ENCODE data around the gene ENTPD2. TPM values are rescaled to one million over a fixed set of nuclear protein-coding genes. Genes with fewer than 3 reads are reported as not detected.

The ENTPD2 gene
- total RNA-seq, 3 donors from 2014 or later (not counting 1 experiment from before 2014, with no cell fraction given): not detected

DNA sequence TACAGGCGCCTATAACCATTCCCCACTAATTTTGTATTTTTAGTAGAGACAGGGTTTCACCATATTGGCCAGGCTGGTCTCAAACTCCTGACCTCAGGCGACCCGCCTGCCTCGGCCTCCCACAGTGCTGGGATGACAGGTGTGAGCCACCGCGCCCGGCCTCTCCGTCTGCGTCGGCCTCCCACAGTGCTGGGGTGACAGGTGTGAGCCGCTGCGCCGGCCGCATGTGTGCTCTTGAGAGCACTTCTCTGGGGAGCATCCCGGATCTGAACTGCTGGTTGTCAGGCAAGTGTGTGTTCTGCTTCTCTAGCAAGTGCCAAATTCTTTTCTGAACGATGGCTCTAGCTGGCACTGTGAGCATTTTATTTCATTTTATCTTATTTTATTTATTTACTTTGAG lies 3.7 kb upstream of the ENTPD2 start:
- intact Hi-C loops (cut with micrococcal nuclease): no loop called here
- no peaks in the 10 kb centered on the region for H3K36me3 Mint-ChIP-seq
- H3K4me1 Mint-ChIP-seq: no peaks in the 10 kb centered on the region

DNA sequence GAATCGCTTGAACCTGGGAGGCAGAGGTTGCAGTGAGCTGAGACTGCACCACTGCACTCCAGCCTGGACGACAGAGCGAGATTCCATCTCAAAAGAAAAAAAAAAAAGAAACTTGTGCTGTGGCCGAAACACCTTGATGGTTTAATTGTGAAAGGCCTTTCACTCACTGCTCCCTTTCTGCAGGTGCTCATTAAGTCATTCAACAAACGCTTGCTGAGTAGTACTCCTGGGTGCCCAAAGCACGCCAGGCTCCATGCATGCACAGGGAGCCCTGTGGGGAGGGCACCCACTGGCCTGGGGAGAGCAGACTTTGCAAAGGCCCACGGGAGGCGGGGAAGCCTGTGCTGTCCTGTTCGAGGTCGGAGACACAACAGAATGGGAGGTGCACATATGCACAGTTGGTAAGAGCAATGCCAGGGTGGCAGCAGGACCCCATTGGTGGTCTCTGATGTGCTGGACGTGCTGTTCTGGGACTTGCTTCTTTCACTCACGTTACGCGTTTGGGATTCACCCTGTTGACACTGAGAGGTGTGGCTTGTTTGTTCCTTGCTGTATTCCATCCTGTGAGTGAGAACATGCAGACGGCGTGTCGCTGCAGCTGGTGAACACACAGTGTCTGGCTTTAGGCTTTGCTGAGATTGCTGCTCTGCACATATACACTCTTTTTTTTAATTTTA lies 3.0 kb upstream of the ENTPD2 start:
- Histone ChIP-seq H3K27me3 (ENCODE audit: control insufficient read depth, insufficient read depth, low read length) (peaks cover 13% of the 10 kb centered on the region), H3K36me3 (ENCODE audit: control insufficient read depth, insufficient read depth, low read length) (no peaks in the 10 kb centered on the region), H3K9me3 (ENCODE audit: control insufficient read depth, insufficient read depth, low read length) (no peaks in the 10 kb centered on the region), H3K4me3 (ENCODE audit: low read length) (no peak overlapping the region), H3K27ac (ENCODE audit: low read length) (no peak overlapping the region), H3K4me1 (ENCODE audit: control insufficient read depth, insufficient read depth, low read length) (peaks cover 16% of the 10 kb centered on the region)
- H3K4me1 Mint-ChIP-seq: no peaks in the 10 kb centered on the region
- no peak overlapping the region for H3K4me3 Mint-ChIP-seq
- peaks cover 0 to 11% of the 10 kb centered on the region in 2 donors for H3K27me3 Mint-ChIP-seq (ENCODE audit: low read depth in 2 of 2)
- no peak for ATAC-seq
- TF ChIP-seq, protein P1, sequence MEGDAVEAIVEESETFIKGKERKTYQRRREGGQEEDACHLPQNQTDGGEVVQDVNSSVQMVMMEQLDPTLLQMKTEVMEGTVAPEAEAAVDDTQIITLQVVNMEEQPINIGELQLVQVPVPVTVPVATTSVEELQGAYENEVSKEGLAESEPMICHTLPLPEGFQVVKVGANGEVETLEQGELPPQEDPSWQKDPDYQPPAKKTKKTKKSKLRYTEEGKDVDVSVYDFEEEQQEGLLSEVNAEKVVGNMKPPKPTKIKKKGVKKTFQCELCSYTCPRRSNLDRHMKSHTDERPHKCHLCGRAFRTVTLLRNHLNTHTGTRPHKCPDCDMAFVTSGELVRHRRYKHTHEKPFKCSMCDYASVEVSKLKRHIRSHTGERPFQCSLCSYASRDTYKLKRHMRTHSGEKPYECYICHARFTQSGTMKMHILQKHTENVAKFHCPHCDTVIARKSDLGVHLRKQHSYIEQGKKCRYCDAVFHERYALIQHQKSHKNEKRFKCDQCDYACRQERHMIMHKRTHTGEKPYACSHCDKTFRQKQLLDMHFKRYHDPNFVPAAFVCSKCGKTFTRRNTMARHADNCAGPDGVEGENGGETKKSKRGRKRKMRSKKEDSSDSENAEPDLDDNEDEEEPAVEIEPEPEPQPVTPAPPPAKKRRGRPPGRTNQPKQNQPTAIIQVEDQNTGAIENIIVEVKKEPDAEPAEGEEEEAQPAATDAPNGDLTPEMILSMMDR (IDR thresholded peaks at IDR 0.05): no peak
- no peak overlapping the region for H3K27ac Mint-ChIP-seq
- intact Hi-C loops (cut with micrococcal nuclease): no loop called here
- DNase-seq: no peak
- 92% methylated on average over 17 of the region's 17 CpGs for WGBS (ENCODE audit: insufficient coverage)
- H3K9me3 Mint-ChIP-seq: no peaks in the 10 kb centered on the region
- no peaks in the 10 kb centered on the region for H3K36me3 Mint-ChIP-seq

More for the DNA sequence above, 3.7 kb upstream of the ENTPD2 start:
- Histone ChIP-seq H3K4me3 (ENCODE audit: low read length) (no peak overlapping the region), H3K9me3 (ENCODE audit: control insufficient read depth, insufficient read depth, low read length) (no peaks in the 10 kb centered on the region), H3K36me3 (ENCODE audit: control insufficient read depth, insufficient read depth, low read length) (no peaks in the 10 kb centered on the region), H3K27ac (ENCODE audit: low read length) (no peak overlapping the region), H3K27me3 (ENCODE audit: control insufficient read depth, insufficient read depth, low read length) (peaks cover 8% of the 10 kb centered on the region), H3K4me1 (ENCODE audit: control insufficient read depth, insufficient read depth, low read length) (peaks cover 14% of the 10 kb centered on the region)
- H3K27ac Mint-ChIP-seq: no peak overlapping the region
- no peaks in the 10 kb centered on the region for H3K9me3 Mint-ChIP-seq
- DNase-seq (no peak), ATAC-seq (no peak)
- H3K4me3 Mint-ChIP-seq: no peak overlapping the region
- peaks cover 0 to 6% of the 10 kb centered on the region in 2 donors for H3K27me3 Mint-ChIP-seq (ENCODE audit: low read depth in 2 of 2)
- TF ChIP-seq, protein P1 (IDR thresholded peaks at IDR 0.05): no peak
- WGBS (ENCODE audit: insufficient coverage): 89% methylated on average over 16 of the region's 16 CpGs

GRCh38 chr9:137055385-137056364 lies 1.8 kb upstream of the ENTPD2 start:
- intact Hi-C loops (cut with micrococcal nuclease): no loop called here
- no peaks in the 10 kb centered on the region for H3K36me3 Mint-ChIP-seq
- Histone ChIP-seq H3K4me3 (ENCODE audit: low read length) (no peak overlapping the region), H3K4me1 (ENCODE audit: control insufficient read depth, insufficient read depth, low read length) (peaks cover 16% of the 10 kb centered on the region), H3K36me3 (ENCODE audit: control insufficient read depth, insufficient read depth, low read length) (no peaks in the 10 kb centered on the region), H3K9me3 (ENCODE audit: control insufficient read depth, insufficient read depth, low read length) (no peaks in the 10 kb centered on the region), H3K27me3 (ENCODE audit: control insufficient read depth, insufficient read depth, low read length) (peaks cover 24% of the 10 kb centered on the region), H3K27ac (ENCODE audit: low read length) (no peak overlapping the region)
- no peak overlapping the region for H3K27ac Mint-ChIP-seq
- DNase-seq: no peak
- peaks cover 0 to 11% of the 10 kb centered on the region in 2 donors for H3K27me3 Mint-ChIP-seq (ENCODE audit: low read depth in 2 of 2)
- H3K4me1 Mint-ChIP-seq: no peaks in the 10 kb centered on the region
- H3K4me3 Mint-ChIP-seq: no peak overlapping the region
- TF ChIP-seq, protein P1 (IDR thresholded peaks at IDR 0.05): no peak
- ATAC-seq: no peak
- 85% methylated on average over 28 of the region's 28 CpGs for WGBS (ENCODE audit: insufficient coverage)
- H3K9me3 Mint-ChIP-seq: no peaks in the 10 kb centered on the region
